ENCODE data around the gene COPS6.

Gene COPS6

DNA sequence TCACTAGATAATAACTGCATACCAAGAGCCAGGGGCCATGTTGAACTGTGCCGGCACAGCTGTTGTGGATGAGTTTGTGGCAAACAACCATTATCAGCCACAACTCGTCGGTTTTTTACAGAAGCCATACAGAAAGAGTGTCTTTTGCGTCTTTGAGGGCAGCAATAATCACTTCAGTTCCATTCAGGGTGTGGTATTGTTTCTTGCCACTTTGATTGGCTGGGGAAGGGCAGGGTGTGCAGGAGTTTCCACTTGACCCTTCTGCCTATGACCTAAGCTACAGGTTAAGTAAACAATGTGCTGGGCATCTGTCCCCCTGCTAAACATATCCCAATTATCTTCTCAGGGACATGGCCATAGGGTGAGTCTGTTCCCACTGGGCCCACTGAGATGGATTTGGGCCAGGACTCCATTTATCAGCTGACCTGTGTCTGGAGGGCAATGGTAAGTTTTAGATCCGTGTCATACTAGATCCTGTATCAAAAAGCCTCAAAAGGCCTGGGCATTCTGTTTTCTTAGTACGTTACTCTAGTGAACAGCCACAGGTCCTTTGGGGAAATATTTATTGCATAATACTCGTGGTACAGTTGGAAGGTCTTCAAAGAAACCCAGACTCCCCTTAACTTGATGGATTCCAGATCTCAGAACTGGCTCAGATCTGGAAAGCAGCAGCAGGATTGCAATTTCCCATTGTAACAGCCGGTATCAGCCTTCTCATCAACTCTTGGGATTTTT, 23.1 kb upstream of the COPS6 start:
- Histone ChIP-seq H3K9ac (ENCODE audit: low read length) (no peak overlapping the region), H3K36me3 (ENCODE audit: control insufficient read depth, insufficient read depth, low read length) (peaks cover 22% of the 10 kb centered on the region), H3K4me1 (ENCODE audit: control insufficient read depth, insufficient read depth, low read length) (peaks cover 10% of the 10 kb centered on the region), H3K27ac (ENCODE audit: low read depth, low read length) (peak overlapping the region; percentile 80), H3K4me3 (ENCODE audit: low read length) (no peak overlapping the region), H3K27me3 (ENCODE audit: control insufficient read depth, insufficient read depth, low read length) (no peaks in the 10 kb centered on the region)

DNA sequence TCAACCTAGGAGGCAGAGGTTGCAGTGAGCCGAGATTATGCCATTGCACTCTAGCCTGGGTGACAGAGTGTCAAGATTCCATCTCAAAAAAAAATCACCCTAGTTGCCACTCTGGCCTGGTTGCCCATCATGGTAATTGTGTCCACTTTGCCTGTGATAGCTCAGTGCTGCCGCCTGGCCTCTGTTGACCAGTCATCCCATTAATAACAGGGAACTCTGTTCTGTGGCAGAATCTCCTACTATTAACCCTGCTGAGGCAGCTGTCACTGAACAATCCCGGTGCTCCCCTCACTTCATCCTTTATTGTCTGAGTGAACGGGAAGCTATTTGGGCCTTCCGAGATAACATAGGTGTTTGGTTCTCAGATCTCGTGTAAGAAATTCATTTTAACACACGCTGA, 21.8 kb upstream of the COPS6 start:
- no peaks in the 10 kb centered on the region for H3K27me3 ChIP-seq (ENCODE audit: control insufficient read depth, insufficient read depth, low read length)
- peaks cover 33% of the 10 kb centered on the region for H3K36me3 ChIP-seq (ENCODE audit: control insufficient read depth, insufficient read depth, low read length)
- no peak overlapping the region for H3K4me3 ChIP-seq (ENCODE audit: low read length)
- no peak overlapping the region for H3K9ac ChIP-seq (ENCODE audit: low read length)
- H3K27ac ChIP-seq (ENCODE audit: low read depth, low read length) = no peak overlapping the region
- H3K4me1 ChIP-seq (ENCODE audit: control insufficient read depth, insufficient read depth, low read length) = peaks cover 10% of the 10 kb centered on the region

- Histone ChIP-seq H3K36me3 (ENCODE audit: control insufficient read depth, insufficient read depth, low read length) (peaks cover 52% of the 10 kb centered on the region), H3K27ac (ENCODE audit: low read depth, low read length) (no peak overlapping the region), H3K4me1 (ENCODE audit: control insufficient read depth, insufficient read depth, low read length) (peaks cover 9% of the 10 kb centered on the region), H3K9ac (ENCODE audit: low read length) (no peak overlapping the region), H3K27me3 (ENCODE audit: control insufficient read depth, insufficient read depth, low read length) (no peaks in the 10 kb centered on the region), H3K4me3 (ENCODE audit: low read length) (no peak overlapping the region)
These were observed 18.8 kb upstream of the COPS6 start for GRCh38 chr7:100069991-100070390.

GRCh38 chr7:100071018-100071723, 17.6 kb upstream of the COPS6 start:
- H3K4me3 ChIP-seq (ENCODE audit: low read length) = no peak overlapping the region
- H3K9ac ChIP-seq (ENCODE audit: low read length) = no peak overlapping the region
- no peaks in the 10 kb centered on the region for H3K4me1 ChIP-seq (ENCODE audit: control insufficient read depth, insufficient read depth, low read length)
- peaks cover 59% of the 10 kb centered on the region for H3K36me3 ChIP-seq (ENCODE audit: control insufficient read depth, insufficient read depth, low read length)
- H3K27ac ChIP-seq (ENCODE audit: low read depth, low read length) = no peak overlapping the region
- H3K27me3 ChIP-seq (ENCODE audit: control insufficient read depth, insufficient read depth, low read length) = no peaks in the 10 kb centered on the region

GRCh38 chr7:100072462-100072861, 16.3 kb upstream of the COPS6 start:
- no peaks in the 10 kb centered on the region for H3K4me1 ChIP-seq (ENCODE audit: control insufficient read depth, insufficient read depth, low read length)
- H3K9ac ChIP-seq (ENCODE audit: low read length) = no peak overlapping the region
- no peaks in the 10 kb centered on the region for H3K27me3 ChIP-seq (ENCODE audit: control insufficient read depth, insufficient read depth, low read length)
- no peak overlapping the region for H3K4me3 ChIP-seq (ENCODE audit: low read length)
- peaks cover 69% of the 10 kb centered on the region for H3K36me3 ChIP-seq (ENCODE audit: control insufficient read depth, insufficient read depth, low read length)
- H3K27ac ChIP-seq (ENCODE audit: low read depth, low read length) = no peak overlapping the region

- Histone ChIP-seq H3K27ac (ENCODE audit: low read depth, low read length) (no peak overlapping the region), H3K36me3 (ENCODE audit: control insufficient read depth, insufficient read depth, low read length) (peaks cover 66% of the 10 kb centered on the region), H3K4me3 (ENCODE audit: low read length) (no peak overlapping the region), H3K9ac (ENCODE audit: low read length) (no peak overlapping the region), H3K4me1 (ENCODE audit: control insufficient read depth, insufficient read depth, low read length) (no peaks in the 10 kb centered on the region), H3K27me3 (ENCODE audit: control insufficient read depth, insufficient read depth, low read length) (no peaks in the 10 kb centered on the region)
These were observed 13.9 kb upstream of the COPS6 start for GRCh38 chr7:100074841-100075240.

DNA sequence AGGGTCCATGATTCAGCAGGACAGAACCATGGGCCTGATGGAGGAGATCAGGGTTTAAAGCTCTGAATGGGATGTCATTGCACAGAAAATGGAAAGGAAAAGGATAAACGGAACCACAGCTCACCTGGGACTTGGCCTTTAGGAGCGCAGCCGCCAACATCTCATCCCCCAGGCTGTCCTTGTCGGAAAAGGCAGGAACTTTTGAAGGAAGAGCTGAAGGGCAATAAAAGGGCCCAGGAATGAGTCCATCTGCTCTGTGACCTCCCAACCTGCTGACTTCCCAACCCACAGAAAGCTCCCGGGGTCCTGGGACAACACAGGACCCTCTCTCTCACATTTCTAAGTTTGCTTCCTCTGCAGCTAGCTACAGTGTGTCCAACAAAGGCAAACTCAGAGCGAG, 13.4 kb upstream of the COPS6 start:
- no peak overlapping the region for H3K9ac ChIP-seq (ENCODE audit: low read length)
- H3K27ac ChIP-seq (ENCODE audit: low read depth, low read length) = no peak overlapping the region
- no peaks in the 10 kb centered on the region for H3K27me3 ChIP-seq (ENCODE audit: control insufficient read depth, insufficient read depth, low read length)
- no peak overlapping the region for H3K4me3 ChIP-seq (ENCODE audit: low read length)
- peaks cover 4% of the 10 kb centered on the region for H3K4me1 ChIP-seq (ENCODE audit: control insufficient read depth, insufficient read depth, low read length)
- peaks cover 60% of the 10 kb centered on the region for H3K36me3 ChIP-seq (ENCODE audit: control insufficient read depth, insufficient read depth, low read length)

DNA sequence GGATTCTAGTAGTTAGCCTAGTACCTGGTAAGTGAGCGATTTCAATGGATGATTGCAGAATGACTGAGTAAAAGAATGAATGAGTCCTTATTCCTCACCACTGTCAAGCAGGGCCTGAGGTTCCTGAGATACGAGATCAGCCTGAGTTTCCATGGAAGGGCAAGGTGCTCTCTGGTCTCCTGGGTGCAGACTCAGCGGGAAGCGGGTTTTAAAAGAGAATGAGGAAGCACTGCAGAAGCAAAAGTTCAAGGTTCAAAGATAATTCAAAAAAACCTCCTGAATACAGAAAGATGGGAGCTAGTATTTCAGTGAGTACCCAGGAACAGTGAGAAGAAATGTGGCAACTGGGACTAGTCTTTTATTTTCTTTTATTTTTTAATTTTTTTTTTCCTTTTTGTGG, 11.6 kb upstream of the COPS6 start:
- Histone ChIP-seq H3K4me3 (ENCODE audit: low read length) (no peak overlapping the region), H3K4me1 (ENCODE audit: control insufficient read depth, insufficient read depth, low read length) (peaks cover 8% of the 10 kb centered on the region), H3K9ac (ENCODE audit: low read length) (no peak overlapping the region), H3K36me3 (ENCODE audit: control insufficient read depth, insufficient read depth, low read length) (peaks cover 42% of the 10 kb centered on the region), H3K27ac (ENCODE audit: low read depth, low read length) (no peak overlapping the region), H3K27me3 (ENCODE audit: control insufficient read depth, insufficient read depth, low read length) (no peaks in the 10 kb centered on the region)

DNA sequence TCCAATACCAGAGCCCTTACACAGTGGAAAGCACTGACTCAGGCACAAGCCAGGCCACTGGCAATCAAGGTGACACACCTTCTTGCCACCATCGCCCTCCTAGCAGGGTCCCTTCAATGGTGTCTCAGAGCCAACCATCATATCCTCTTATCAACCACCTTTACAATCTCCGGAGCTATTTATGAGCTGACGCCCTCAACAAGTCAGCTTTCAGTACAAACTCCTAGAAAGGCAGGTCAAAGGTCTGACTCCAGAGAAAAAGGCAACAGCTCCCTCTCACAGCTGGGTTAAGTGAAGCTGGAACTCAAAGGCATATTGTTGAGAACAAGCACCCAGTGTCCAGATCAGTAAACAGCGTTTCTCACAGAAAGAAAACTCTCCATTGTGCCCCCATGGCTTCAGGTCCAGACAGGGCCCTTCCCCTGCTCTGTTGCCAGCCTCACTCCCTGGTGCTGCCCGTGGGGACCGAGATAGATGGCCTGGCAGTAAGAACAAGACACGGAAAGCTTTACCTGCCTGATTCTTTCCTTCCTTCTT, 9.7 kb upstream of the COPS6 start:
- Histone ChIP-seq H3K9ac (ENCODE audit: low read length) (no peak overlapping the region), H3K36me3 (ENCODE audit: control insufficient read depth, insufficient read depth, low read length) (peaks cover 24% of the 10 kb centered on the region), H3K27ac (ENCODE audit: low read depth, low read length) (no peak overlapping the region)

DNA sequence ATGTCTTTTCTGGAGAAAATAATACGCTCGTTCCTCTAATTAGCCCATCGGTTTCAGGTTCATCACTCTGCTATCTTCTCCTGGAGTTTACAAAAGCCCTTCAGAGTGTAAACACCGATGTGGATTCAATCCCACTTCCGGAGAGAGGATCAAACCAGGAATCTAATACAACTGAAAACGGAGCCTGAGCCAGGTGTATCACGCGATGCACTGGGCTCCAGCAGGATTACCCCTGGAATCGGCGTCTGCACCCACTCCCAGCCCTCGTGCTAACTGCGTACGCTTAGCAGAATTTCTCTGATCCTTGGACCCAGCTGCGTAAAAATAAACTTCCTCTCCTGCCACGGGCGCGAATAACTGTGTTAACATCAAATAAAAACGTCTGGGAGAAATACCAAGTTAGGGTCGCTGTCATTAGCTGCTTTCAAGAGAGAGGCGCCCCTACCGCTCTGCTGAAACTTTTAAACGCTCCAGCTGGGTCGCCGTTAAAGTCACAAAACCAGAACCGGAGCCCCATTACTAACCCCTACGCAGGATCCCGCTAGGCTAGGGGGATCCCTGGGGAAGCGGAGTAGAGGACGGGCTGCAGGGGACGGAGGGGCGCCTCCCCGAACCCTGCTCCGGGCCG, 7.7 kb upstream of the COPS6 start:
- Histone ChIP-seq H3K9ac (ENCODE audit: low read length) (peak overlapping the region; percentile 94), H3K4me1 (ENCODE audit: control insufficient read depth, insufficient read depth, low read length) (peaks cover 8% of the 10 kb centered on the region), H3K4me3 (ENCODE audit: low read length) (peak overlapping the region; percentile 95), H3K27ac (ENCODE audit: low read depth, low read length) (peak overlapping the region; percentile 72), H3K36me3 (ENCODE audit: control insufficient read depth, insufficient read depth, low read length) (peaks cover 10% of the 10 kb centered on the region), H3K27me3 (ENCODE audit: control insufficient read depth, insufficient read depth, low read length) (no peaks in the 10 kb centered on the region)

More for the DNA sequence above, 9.7 kb upstream of the COPS6 start:
- no peak overlapping the region for H3K4me3 ChIP-seq (ENCODE audit: low read length)
- H3K27me3 ChIP-seq (ENCODE audit: control insufficient read depth, insufficient read depth, low read length) = no peaks in the 10 kb centered on the region
- peaks cover 8% of the 10 kb centered on the region for H3K4me1 ChIP-seq (ENCODE audit: control insufficient read depth, insufficient read depth, low read length)

DNA sequence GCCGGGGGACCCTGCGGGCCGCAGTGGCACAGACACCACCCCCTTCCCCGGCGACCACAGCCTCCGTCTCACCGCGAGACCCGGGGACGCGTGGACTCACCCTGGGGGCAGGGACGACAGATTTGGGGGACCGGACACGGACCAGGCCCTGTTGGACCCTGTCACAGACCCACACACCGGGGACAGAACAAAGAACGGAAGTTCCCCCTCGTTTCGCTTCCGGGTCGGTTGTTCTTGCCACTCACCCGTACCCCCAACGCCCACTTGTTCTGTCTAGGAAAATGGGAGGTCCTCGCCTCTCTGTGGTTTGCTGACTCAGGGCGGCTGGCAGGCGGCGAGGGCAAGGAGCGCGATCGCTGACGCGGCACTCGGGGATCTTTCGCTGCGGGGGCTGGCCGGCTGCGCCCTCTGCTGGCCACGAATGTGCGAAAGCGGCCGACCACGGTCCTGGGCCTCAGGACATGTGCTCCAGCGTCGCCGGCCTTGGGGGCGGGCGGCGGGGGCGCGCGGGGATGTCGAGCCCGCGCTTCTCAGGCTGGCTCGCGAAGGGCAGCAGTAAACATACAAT, 7.2 kb upstream of the COPS6 start, which contains the start of gene ZNF3:
Gene ZNF3 (minus strand): TSS at position 189 of the 568 bp plus-strand sequence. CDS start 4,366 bp downstream, outside the sequence.
- H3K27me3 ChIP-seq (ENCODE audit: control insufficient read depth, insufficient read depth, low read length) = no peaks in the 10 kb centered on the region
- H3K4me3 ChIP-seq (ENCODE audit: low read length) = peak within 1 kb of the TSS; percentile 95
- H3K9ac ChIP-seq (ENCODE audit: low read length) = peak within 1 kb of the TSS; percentile 94
- peaks cover 8% of the 10 kb centered on the region for H3K4me1 ChIP-seq (ENCODE audit: control insufficient read depth, insufficient read depth, low read length)
- H3K36me3 ChIP-seq (ENCODE audit: control insufficient read depth, insufficient read depth, low read length) = peaks cover 6% of the 10 kb centered on the region
- peak within 1 kb of the TSS; percentile 72 for H3K27ac ChIP-seq (ENCODE audit: low read depth, low read length)

GRCh38 chr7:100082978-100083377, 5.8 kb upstream of the COPS6 start:
- Histone ChIP-seq H3K4me3 (ENCODE audit: low read length) (no peak overlapping the region), H3K27ac (ENCODE audit: low read depth, low read length) (no peak overlapping the region), H3K4me1 (ENCODE audit: control insufficient read depth, insufficient read depth, low read length) (peaks cover 11% of the 10 kb centered on the region)

More at GRCh38 chr7:100082978-100083377, 5.8 kb upstream of the COPS6 start:
- no peaks in the 10 kb centered on the region for H3K27me3 ChIP-seq (ENCODE audit: control insufficient read depth, insufficient read depth, low read length)
- no peak overlapping the region for H3K9ac ChIP-seq (ENCODE audit: low read length)
- H3K36me3 ChIP-seq (ENCODE audit: control insufficient read depth, insufficient read depth, low read length) = no peaks in the 10 kb centered on the region

Measured in rectal smooth muscle tissue (tissue), 1 donor.